ENCODE measurements around the gene CTDSPL.
A peak's percentile ranks its signal among the peaks of the same experiment; 100 is the strongest.

The CTDSPL gene

GRCh38 chr3:37852771-37853170, 8.9 kb upstream of the CTDSPL start:
- Histone ChIP-seq H3K9ac (ENCODE audit: low read depth in 1 of 2, low read length in 2 of 2) (no peak overlapping the region), H3K4me3 (ENCODE audit: low read depth in 1 of 2, low read length in 2 of 2) (no peak overlapping the region), H3K9me3 (ENCODE audit: control insufficient read depth in 1 of 2, low read length in 2 of 2) (no peaks in the 10 kb centered on the region), H3K27me3 (ENCODE audit: control insufficient read depth in 1 of 2, insufficient read depth in 2 of 2, low read length in 2 of 2) (no peaks in the 10 kb centered on the region), H3K4me1 (ENCODE audit: control insufficient read depth in 1 of 2, insufficient read depth in 2 of 2, low read length in 2 of 2) (no peaks in the 10 kb centered on the region), H3K36me3 (ENCODE audit: control insufficient read depth in 1 of 2, insufficient read depth in 2 of 2, low read length in 2 of 2) (no peaks in the 10 kb centered on the region), H3K27ac (ENCODE audit: low read depth, low read length) (no peak overlapping the region)

- H3K27me3 ChIP-seq (ENCODE audit: control insufficient read depth in 1 of 2, insufficient read depth in 2 of 2, low read length in 2 of 2): no peaks in the 10 kb centered on the region
- H3K36me3 ChIP-seq (ENCODE audit: control insufficient read depth in 1 of 2, insufficient read depth in 2 of 2, low read length in 2 of 2): no peaks in the 10 kb centered on the region
- no peak overlapping the region for H3K27ac ChIP-seq (ENCODE audit: low read depth, low read length)
- H3K4me1 ChIP-seq (ENCODE audit: control insufficient read depth in 1 of 2, insufficient read depth in 2 of 2, low read length in 2 of 2): no peaks in the 10 kb centered on the region
- H3K9ac ChIP-seq (ENCODE audit: low read depth in 1 of 2, low read length in 2 of 2): no peak overlapping the region
- no peaks in the 10 kb centered on the region for H3K9me3 ChIP-seq (ENCODE audit: control insufficient read depth in 1 of 2, low read length in 2 of 2)
- H3K4me3 ChIP-seq (ENCODE audit: low read depth in 1 of 2, low read length in 2 of 2): no peak overlapping the region
These were observed 7.8 kb upstream of the CTDSPL start for GRCh38 chr3:37853691-37854413.

GRCh38 chr3:37855363-37855970, 6.2 kb upstream of the CTDSPL start:
- Histone ChIP-seq H3K4me1 (ENCODE audit: control insufficient read depth in 1 of 2, insufficient read depth in 2 of 2, low read length in 2 of 2) (peaks cover 6% of the 10 kb centered on the region in 2 donors), H3K9ac (ENCODE audit: low read depth in 1 of 2, low read length in 2 of 2) (no peak overlapping the region), H3K36me3 (ENCODE audit: control insufficient read depth in 1 of 2, insufficient read depth in 2 of 2, low read length in 2 of 2) (no peaks in the 10 kb centered on the region), H3K9me3 (ENCODE audit: control insufficient read depth in 1 of 2, low read length in 2 of 2) (no peaks in the 10 kb centered on the region), H3K4me3 (ENCODE audit: low read depth in 1 of 2, low read length in 2 of 2) (no peak overlapping the region), H3K27ac (ENCODE audit: low read depth, low read length) (no peak overlapping the region), H3K27me3 (ENCODE audit: control insufficient read depth in 1 of 2, insufficient read depth in 2 of 2, low read length in 2 of 2) (no peaks in the 10 kb centered on the region)

GRCh38 chr3:37856381-37856780, 5.3 kb upstream of the CTDSPL start:
- no peak overlapping the region for H3K9ac ChIP-seq (ENCODE audit: low read depth in 1 of 2, low read length in 2 of 2)
- H3K27me3 ChIP-seq (ENCODE audit: control insufficient read depth in 1 of 2, insufficient read depth in 2 of 2, low read length in 2 of 2): no peaks in the 10 kb centered on the region
- no peak overlapping the region for H3K27ac ChIP-seq (ENCODE audit: low read depth, low read length)
- H3K36me3 ChIP-seq (ENCODE audit: control insufficient read depth in 1 of 2, insufficient read depth in 2 of 2, low read length in 2 of 2): no peaks in the 10 kb centered on the region
- no peaks in the 10 kb centered on the region for H3K9me3 ChIP-seq (ENCODE audit: control insufficient read depth in 1 of 2, low read length in 2 of 2)
- H3K4me1 ChIP-seq (ENCODE audit: control insufficient read depth in 1 of 2, insufficient read depth in 2 of 2, low read length in 2 of 2): peaks cover 6 to 13% of the 10 kb centered on the region in 2 donors
- H3K4me3 ChIP-seq (ENCODE audit: low read depth in 1 of 2, low read length in 2 of 2): no peak overlapping the region

- no peaks in the 10 kb centered on the region for H3K9me3 ChIP-seq (ENCODE audit: control insufficient read depth in 1 of 2, low read length in 2 of 2)
- H3K36me3 ChIP-seq (ENCODE audit: control insufficient read depth in 1 of 2, insufficient read depth in 2 of 2, low read length in 2 of 2): no peaks in the 10 kb centered on the region
- no peak overlapping the region for H3K9ac ChIP-seq (ENCODE audit: low read depth in 1 of 2, low read length in 2 of 2)
- H3K4me3 ChIP-seq (ENCODE audit: low read depth in 1 of 2, low read length in 2 of 2): no peak overlapping the region
- H3K27ac ChIP-seq (ENCODE audit: low read depth, low read length): no peak overlapping the region
- H3K27me3 ChIP-seq (ENCODE audit: control insufficient read depth in 1 of 2, insufficient read depth in 2 of 2, low read length in 2 of 2): no peaks in the 10 kb centered on the region
- H3K4me1 ChIP-seq (ENCODE audit: control insufficient read depth in 1 of 2, insufficient read depth in 2 of 2, low read length in 2 of 2): peaks cover 14% of the 10 kb centered on the region in 2 donors
These were observed 2.9 kb upstream of the CTDSPL start for GRCh38 chr3:37858742-37859141.

GRCh38 chr3:37859354-37859753, 2.3 kb upstream of the CTDSPL start:
- H3K36me3 ChIP-seq (ENCODE audit: control insufficient read depth in 1 of 2, insufficient read depth in 2 of 2, low read length in 2 of 2): no peaks in the 10 kb centered on the region
- H3K9ac ChIP-seq (ENCODE audit: low read depth in 1 of 2, low read length in 2 of 2): no peak overlapping the region
- no peaks in the 10 kb centered on the region for H3K9me3 ChIP-seq (ENCODE audit: control insufficient read depth in 1 of 2, low read length in 2 of 2)
- no peak overlapping the region for H3K27ac ChIP-seq (ENCODE audit: low read depth, low read length)
- no peak overlapping the region for H3K4me3 ChIP-seq (ENCODE audit: low read depth in 1 of 2, low read length in 2 of 2)
- peaks cover 14 to 17% of the 10 kb centered on the region in 2 donors for H3K4me1 ChIP-seq (ENCODE audit: control insufficient read depth in 1 of 2, insufficient read depth in 2 of 2, low read length in 2 of 2)
- H3K27me3 ChIP-seq (ENCODE audit: control insufficient read depth in 1 of 2, insufficient read depth in 2 of 2, low read length in 2 of 2): no peaks in the 10 kb centered on the region

GRCh38 chr3:37859908-37860199, 1.8 kb upstream of the CTDSPL start:
- Histone ChIP-seq H3K9ac (ENCODE audit: low read depth in 1 of 2, low read length in 2 of 2) (peak overlapping the region in 1 of 2 donors; percentile 41), H3K4me3 (ENCODE audit: low read depth in 1 of 2, low read length in 2 of 2) (peak overlapping the region in 1 of 2 donors; percentile 9), H3K27ac (ENCODE audit: low read depth, low read length) (peak overlapping the region; percentile 47), H3K9me3 (ENCODE audit: control insufficient read depth in 1 of 2, low read length in 2 of 2) (no peaks in the 10 kb centered on the region), H3K4me1 (ENCODE audit: control insufficient read depth in 1 of 2, insufficient read depth in 2 of 2, low read length in 2 of 2) (peaks cover 14 to 17% of the 10 kb centered on the region in 2 donors), H3K36me3 (ENCODE audit: control insufficient read depth in 1 of 2, insufficient read depth in 2 of 2, low read length in 2 of 2) (no peaks in the 10 kb centered on the region), H3K27me3 (ENCODE audit: control insufficient read depth in 1 of 2, insufficient read depth in 2 of 2, low read length in 2 of 2) (no peaks in the 10 kb centered on the region)

GRCh38 chr3:37862219-37862902, 681 bp downstream of the CTDSPL start:
- Histone ChIP-seq H3K9ac (ENCODE audit: low read depth in 1 of 2, low read length in 2 of 2) (peak overlapping the region; percentile 63 to 70), H3K4me3 (ENCODE audit: low read depth in 1 of 2, low read length in 2 of 2) (peak overlapping the region; percentile 76 to 84), H3K9me3 (ENCODE audit: control insufficient read depth in 1 of 2, low read length in 2 of 2) (no peaks in the 10 kb centered on the region), H3K36me3 (ENCODE audit: control insufficient read depth in 1 of 2, insufficient read depth in 2 of 2, low read length in 2 of 2) (no peaks in the 10 kb centered on the region), H3K27me3 (ENCODE audit: control insufficient read depth in 1 of 2, insufficient read depth in 2 of 2, low read length in 2 of 2) (no peaks in the 10 kb centered on the region), H3K27ac (ENCODE audit: low read depth, low read length) (no peak overlapping the region), H3K4me1 (ENCODE audit: control insufficient read depth in 1 of 2, insufficient read depth in 2 of 2, low read length in 2 of 2) (peaks cover 14 to 17% of the 10 kb centered on the region in 2 donors)

- peak overlapping the region; percentile 63 to 70 for H3K9ac ChIP-seq (ENCODE audit: low read depth in 1 of 2, low read length in 2 of 2)
- H3K9me3 ChIP-seq (ENCODE audit: control insufficient read depth in 1 of 2, low read length in 2 of 2): no peaks in the 10 kb centered on the region
- peak overlapping the region; percentile 11 for H3K27ac ChIP-seq (ENCODE audit: low read depth, low read length)
- H3K4me3 ChIP-seq (ENCODE audit: low read depth in 1 of 2, low read length in 2 of 2): peak overlapping the region; percentile 76 to 84
- no peaks in the 10 kb centered on the region for H3K36me3 ChIP-seq (ENCODE audit: control insufficient read depth in 1 of 2, insufficient read depth in 2 of 2, low read length in 2 of 2)
- no peaks in the 10 kb centered on the region for H3K27me3 ChIP-seq (ENCODE audit: control insufficient read depth in 1 of 2, insufficient read depth in 2 of 2, low read length in 2 of 2)
- H3K4me1 ChIP-seq (ENCODE audit: control insufficient read depth in 1 of 2, insufficient read depth in 2 of 2, low read length in 2 of 2): peaks cover 14 to 17% of the 10 kb centered on the region in 2 donors
These were observed 1.5 kb downstream of the CTDSPL start for GRCh38 chr3:37862903-37863815.
